MCF 10A (cell line): ENCODE measurements around the gene ACSM6. TPM values are rescaled to one million over a fixed set of nuclear protein-coding genes. Genes with fewer than 3 reads are reported as not detected.
A peak's percentile ranks its signal among the peaks of the same experiment; 100 is the strongest.
"Not testable (repeated sequence)": the region's sequence is repeated elsewhere in the genome, so short reads cannot be mapped to it uniquely, and the experiment has no call there.

Experiments
- BruUV-seq: library from RNA; stranded (reverse); fragments of 400-500 nt; replicated peaks from 2 replicates; lab custom pipeline; 2021; lab: Mats Ljungman, UMichigan
- CTCF ChIA-PET: fragments of 300-600 bp; sonication (Branson Sonifier 250); formaldehyde crosslinking; extraction: SDS; loops from one replicate; lab custom pipeline; 2021; ENCODE audit warnings: antibody characterized with exemption, inconsistent platforms; lab: Yijun Ruan, JAX
- POLR2A ChIA-PET: fragments of 300-600, 350-650 bp; sonication (Branson Sonifier 250); formaldehyde crosslinking; extraction: SDS; loops from one replicate; lab custom pipeline; 2020; ENCODE audit warnings: antibody characterized with exemption, inconsistent platforms; lab: Yijun Ruan, JAX
- DNase-seq: peaks from one replicate; pipeline ENCODE4 v3.0.0-alpha.2; 2018; ENCODE audit not compliant: unreplicated experiment
- H3K27ac Mint-ChIP-seq: one replicate; pipeline ENCODE4 v1.8.0; 2022; ENCODE audit warnings: mild to moderate bottlenecking, low read depth, mixed read lengths; ENCODE audit not compliant: unreplicated experiment
- H3K27me3 Mint-ChIP-seq: one replicate; pipeline ENCODE4 v1.8.0; 2022; ENCODE audit warnings: mixed read lengths; ENCODE audit not compliant: insufficient read depth, unreplicated experiment
- H3K36me3 Mint-ChIP-seq: one replicate; pipeline ENCODE4 v1.8.0; 2022; ENCODE audit warnings: mild to moderate bottlenecking, moderate library complexity, mixed read lengths; ENCODE audit not compliant: insufficient read depth, unreplicated experiment
- H3K4me1 Mint-ChIP-seq: one replicate; pipeline ENCODE4 v1.8.0; 2022; ENCODE audit warnings: mixed read lengths; ENCODE audit not compliant: insufficient read depth, unreplicated experiment
- H3K4me3 Mint-ChIP-seq: one replicate; pipeline ENCODE4 v1.8.0; 2022; ENCODE audit warnings: mild to moderate bottlenecking, moderate library complexity, mixed read lengths; ENCODE audit not compliant: unreplicated experiment
- H3K9me3 Mint-ChIP-seq: one replicate; pipeline ENCODE4 v1.8.0; 2022; ENCODE audit warnings: mixed read lengths; ENCODE audit not compliant: unreplicated experiment
- intact Hi-C: fragments of 100-400 bp; cut with micrococcal nuclease; formaldehyde crosslinking; loops from 2 replicates; pipeline ENCODE4 v1.14.1; 2022
- total RNA-seq: library from RNA; stranded (reverse); gene quantifications from 2 replicates; pipeline ENCODE4 v1.2.3, GENCODE V29; 2022
- TF ChIP-seq, protein P1 (sequence below): fragments of 200-600 bp; IDR thresholded peaks from one replicate; pipeline ENCODE4 v1.8.0; 2022; ENCODE audit warnings: antibody characterized with exemption, mild to moderate bottlenecking; ENCODE audit not compliant: unreplicated experiment

ACSM6 gene
- total RNA-seq, 1 experiment from 2014 or later: not detected

DNA sequence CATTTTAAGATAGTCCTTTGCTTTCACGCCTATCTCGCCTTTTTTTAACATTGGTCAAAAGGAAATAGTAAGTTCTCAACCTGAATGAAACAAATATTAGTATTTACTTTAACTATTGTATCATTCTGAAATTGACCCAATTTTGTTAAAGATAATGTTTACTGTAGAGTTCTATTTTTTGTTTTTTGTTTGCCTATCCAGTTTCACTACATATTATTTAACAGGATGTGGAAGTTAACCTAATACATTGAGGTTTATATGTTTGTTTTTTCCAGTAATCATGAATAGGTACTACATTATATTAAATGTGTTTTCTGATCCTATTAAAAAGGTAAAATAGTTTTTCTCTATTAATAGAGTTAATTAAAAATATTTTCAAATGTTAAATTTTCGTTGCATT lies 26.5 kb downstream of the ACSM6 start:
- no peak overlapping the region for H3K27ac Mint-ChIP-seq
- DNase-seq: no peak
- intact Hi-C loops: no loop called here
- no peaks in the 10 kb centered on the region for H3K36me3 Mint-ChIP-seq
- TF ChIP-seq, protein P1, sequence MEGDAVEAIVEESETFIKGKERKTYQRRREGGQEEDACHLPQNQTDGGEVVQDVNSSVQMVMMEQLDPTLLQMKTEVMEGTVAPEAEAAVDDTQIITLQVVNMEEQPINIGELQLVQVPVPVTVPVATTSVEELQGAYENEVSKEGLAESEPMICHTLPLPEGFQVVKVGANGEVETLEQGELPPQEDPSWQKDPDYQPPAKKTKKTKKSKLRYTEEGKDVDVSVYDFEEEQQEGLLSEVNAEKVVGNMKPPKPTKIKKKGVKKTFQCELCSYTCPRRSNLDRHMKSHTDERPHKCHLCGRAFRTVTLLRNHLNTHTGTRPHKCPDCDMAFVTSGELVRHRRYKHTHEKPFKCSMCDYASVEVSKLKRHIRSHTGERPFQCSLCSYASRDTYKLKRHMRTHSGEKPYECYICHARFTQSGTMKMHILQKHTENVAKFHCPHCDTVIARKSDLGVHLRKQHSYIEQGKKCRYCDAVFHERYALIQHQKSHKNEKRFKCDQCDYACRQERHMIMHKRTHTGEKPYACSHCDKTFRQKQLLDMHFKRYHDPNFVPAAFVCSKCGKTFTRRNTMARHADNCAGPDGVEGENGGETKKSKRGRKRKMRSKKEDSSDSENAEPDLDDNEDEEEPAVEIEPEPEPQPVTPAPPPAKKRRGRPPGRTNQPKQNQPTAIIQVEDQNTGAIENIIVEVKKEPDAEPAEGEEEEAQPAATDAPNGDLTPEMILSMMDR: no peak
- peaks cover 8% of the 10 kb centered on the region for H3K4me1 Mint-ChIP-seq
- H3K9me3 Mint-ChIP-seq: no peaks in the 10 kb centered on the region
- ChIA-PET POLR2A (no interaction called here), CTCF (no interaction called here)
- H3K27me3 Mint-ChIP-seq: no peaks in the 10 kb centered on the region
- BruUV-seq: no TSS peak
- no peak overlapping the region for H3K4me3 Mint-ChIP-seq

DNA sequence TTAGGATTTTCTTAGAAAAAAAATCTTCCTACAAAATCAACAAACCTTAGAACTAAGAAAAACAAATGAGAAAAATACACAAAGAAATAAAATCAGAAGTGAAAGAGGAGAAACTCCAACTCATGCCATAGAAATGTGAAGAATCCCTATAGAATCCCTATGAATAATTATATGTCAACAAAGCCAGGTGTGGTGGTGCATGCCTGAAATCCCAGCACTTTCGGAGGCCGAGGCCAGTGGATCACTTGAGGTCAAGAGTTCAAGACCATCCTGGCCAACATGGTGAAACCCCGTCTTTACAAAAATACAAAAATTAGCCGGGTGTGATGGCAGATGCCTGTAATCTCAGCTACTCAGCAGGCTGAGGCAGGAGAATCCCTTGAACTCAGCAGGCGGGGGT lies 27.1 kb downstream of the ACSM6 start:
- no TSS peak for BruUV-seq
- ChIA-PET POLR2A (no interaction called here), CTCF (no interaction called here)
- Mint-ChIP-seq H3K27me3 (no peaks in the 10 kb centered on the region), H3K9me3 (no peaks in the 10 kb centered on the region), H3K27ac (no peak overlapping the region), H3K36me3 (no peaks in the 10 kb centered on the region), H3K4me1 (peaks cover 8% of the 10 kb centered on the region), H3K4me3 (no peak overlapping the region)
- peak; percentile 38 for DNase-seq
- intact Hi-C loops: no loop called here
- TF ChIP-seq, protein P1: no peak

GRCh38 chr10:95225136-95225535 lies 31.1 kb downstream of the ACSM6 start:
- ChIA-PET POLR2A (no interaction called here), CTCF (interaction anchor here (2.4 kb wide), 1 partner anchor 18 kb away, joined by 11 read pairs; no protein-coding TSS in a partner anchor)
- no peak overlapping the region for H3K27ac Mint-ChIP-seq
- H3K27me3 Mint-ChIP-seq: no peaks in the 10 kb centered on the region
- intact Hi-C loops: no loop called here
- H3K9me3 Mint-ChIP-seq: no peaks in the 10 kb centered on the region
- BruUV-seq: no TSS peak
- H3K4me3 Mint-ChIP-seq: no peak overlapping the region
- no peaks in the 10 kb centered on the region for H3K36me3 Mint-ChIP-seq
- TF ChIP-seq, protein P1: no peak
- H3K4me1 Mint-ChIP-seq: peaks cover 19% of the 10 kb centered on the region
- no peak for DNase-seq

- peaks cover 24% of the 10 kb centered on the region for H3K4me1 Mint-ChIP-seq
- ChIA-PET CTCF (interaction anchor here (0.6 to 5.7 kb wide), 4 partner anchors 14 to 146 kb away, joined by 3 to 36 read pairs (median 5); no protein-coding TSS in a partner anchor), POLR2A (interaction anchor here (0.6 to 0.9 kb wide), 3 partner anchors 14 to 245 kb away, joined by 3 read pairs; no protein-coding TSS in a partner anchor)
- H3K27me3 Mint-ChIP-seq, H3K9me3 Mint-ChIP-seq, DNase-seq, BruUV-seq, intact Hi-C loops: not testable (repeated sequence)
- H3K36me3 Mint-ChIP-seq: peaks cover 15% of the 10 kb centered on the region
- peak overlapping the region; percentile 99 for H3K27ac Mint-ChIP-seq
- H3K4me3 Mint-ChIP-seq: peak overlapping the region; percentile 66
Observed at GRCh38 chr10:95228934-95229723, 35.1 kb downstream of the ACSM6 start.
